ENCODE results near the gene POU2AF1. TPM values are rescaled to one million over a fixed set of nuclear protein-coding genes. Genes with fewer than 3 reads are reported as not detected.

Gene POU2AF1
- total and polyA plus RNA-seq, 2 of the 13 experiments (the other 11 are each of a cell fraction or from before 2014, with no cell fraction given) = 1.9 to 3.6 TPM

- TF ChIP-seq ARID5B (CRISPR knock-in tag; IDR thresholded peaks at IDR 0.05) (peak; percentile 94), ONECUT2 (CRISPR knock-in tag; IDR thresholded peaks at IDR 0.05) (no peak), ZMYM3 (CRISPR knock-in tag; IDR thresholded peaks at IDR 0.05) (peak; percentile 80), TAF15 (IDR thresholded peaks at IDR 0.05; ENCODE audit: low read depth, low read length, poor library complexity, severe bottlenecking) (no peak), KDM5B (CRISPR knock-in tag; IDR thresholded peaks at IDR 0.05; ENCODE audit: borderline replicate concordance) (0 out of 2 replicates have a peak, but pooled peaks have one; percentile 40), KLF15 (CRISPR knock-in tag; IDR thresholded peaks at IDR 0.05; ENCODE audit: borderline replicate concordance) (no peak), FOXP1 (IDR thresholded peaks at IDR 0.05) (no peak), FOXP1 (CRISPR knock-in tag; IDR thresholded peaks at IDR 0.05) (peak; percentile 76), HNRNPH1 (optimal IDR thresholded peaks at IDR 0.05; ENCODE audit: low read depth, low read length) (no peak), ZNF547 (CRISPR knock-in tag; IDR thresholded peaks at IDR 0.05) (no peak), SP5 (CRISPR knock-in tag; IDR thresholded peaks at IDR 0.05; ENCODE audit: borderline replicate concordance, low read depth) (peak; percentile 8; the same call in 1 of the 2 replicates), DMAP1 (CRISPR knock-in tag; IDR thresholded peaks at IDR 0.05) (0 out of 2 replicates have a peak, but pooled peaks have one; percentile 37), ZSCAN29 (CRISPR knock-in tag; conservative IDR thresholded peaks at IDR 0.05) (peak; percentile 82), XBP1 (CRISPR knock-in tag; IDR thresholded peaks at IDR 0.05) (peak; percentile 50; the same call in 1 of the 2 replicates), PPARG (CRISPR knock-in tag; conservative IDR thresholded peaks at IDR 0.05) (peak; percentile 70), NR1H2 (CRISPR knock-in tag; IDR thresholded peaks at IDR 0.05; ENCODE audit: borderline replicate concordance, low read depth) (no peak), ZKSCAN8 (CRISPR knock-in tag; IDR thresholded peaks at IDR 0.05; ENCODE audit: borderline replicate concordance) (peak; percentile 46; the same call in 1 of the 2 replicates)
- TF ChIP-seq, protein P1, sequence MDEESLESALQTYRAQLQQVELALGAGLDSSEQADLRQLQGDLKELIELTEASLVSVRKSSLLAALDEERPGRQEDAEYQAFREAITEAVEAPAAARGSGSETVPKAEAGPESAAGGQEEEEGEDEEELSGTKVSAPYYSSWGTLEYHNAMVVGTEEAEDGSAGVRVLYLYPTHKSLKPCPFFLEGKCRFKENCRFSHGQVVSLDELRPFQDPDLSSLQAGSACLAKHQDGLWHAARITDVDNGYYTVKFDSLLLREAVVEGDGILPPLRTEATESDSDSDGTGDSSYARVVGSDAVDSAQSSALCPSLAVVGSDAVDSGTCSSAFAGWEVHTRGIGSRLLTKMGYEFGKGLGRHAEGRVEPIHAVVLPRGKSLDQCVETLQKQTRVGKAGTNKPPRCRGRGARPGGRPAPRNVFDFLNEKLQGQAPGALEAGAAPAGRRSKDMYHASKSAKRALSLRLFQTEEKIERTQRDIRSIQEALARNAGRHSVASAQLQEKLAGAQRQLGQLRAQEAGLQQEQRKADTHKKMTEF (CRISPR knock-in tag; IDR thresholded peaks at IDR 0.05) = peak; percentile 93
- TF ChIP-seq, protein P2, sequence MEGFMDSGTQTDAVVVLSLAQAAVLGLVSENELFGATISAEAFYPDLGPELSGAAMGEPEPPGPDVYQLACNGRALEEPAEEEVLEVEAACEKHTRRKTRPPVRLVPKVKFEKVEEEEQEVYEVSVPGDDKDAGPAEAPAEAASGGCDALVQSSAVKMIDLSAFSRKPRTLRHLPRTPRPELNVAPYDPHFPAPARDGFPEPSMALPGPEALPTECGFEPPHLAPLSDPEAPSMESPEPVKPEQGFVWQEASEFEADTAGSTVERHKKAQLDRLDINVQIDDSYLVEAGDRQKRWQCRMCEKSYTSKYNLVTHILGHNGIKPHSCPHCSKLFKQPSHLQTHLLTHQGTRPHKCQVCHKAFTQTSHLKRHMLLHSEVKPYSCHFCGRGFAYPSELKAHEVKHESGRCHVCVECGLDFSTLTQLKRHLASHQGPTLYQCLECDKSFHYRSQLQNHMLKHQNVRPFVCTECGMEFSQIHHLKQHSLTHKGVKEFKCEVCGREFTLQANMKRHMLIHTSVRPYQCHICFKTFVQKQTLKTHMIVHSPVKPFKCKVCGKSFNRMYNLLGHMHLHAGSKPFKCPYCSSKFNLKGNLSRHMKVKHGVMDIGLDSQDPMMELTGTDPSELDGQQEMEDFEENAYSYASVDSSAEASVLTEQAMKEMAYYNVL (CRISPR knock-in tag; IDR thresholded peaks at IDR 0.05; ENCODE audit: borderline replicate concordance) = peak; percentile 79; the same call in 1 of the 2 replicates
- TF ChIP-seq, protein P3, sequence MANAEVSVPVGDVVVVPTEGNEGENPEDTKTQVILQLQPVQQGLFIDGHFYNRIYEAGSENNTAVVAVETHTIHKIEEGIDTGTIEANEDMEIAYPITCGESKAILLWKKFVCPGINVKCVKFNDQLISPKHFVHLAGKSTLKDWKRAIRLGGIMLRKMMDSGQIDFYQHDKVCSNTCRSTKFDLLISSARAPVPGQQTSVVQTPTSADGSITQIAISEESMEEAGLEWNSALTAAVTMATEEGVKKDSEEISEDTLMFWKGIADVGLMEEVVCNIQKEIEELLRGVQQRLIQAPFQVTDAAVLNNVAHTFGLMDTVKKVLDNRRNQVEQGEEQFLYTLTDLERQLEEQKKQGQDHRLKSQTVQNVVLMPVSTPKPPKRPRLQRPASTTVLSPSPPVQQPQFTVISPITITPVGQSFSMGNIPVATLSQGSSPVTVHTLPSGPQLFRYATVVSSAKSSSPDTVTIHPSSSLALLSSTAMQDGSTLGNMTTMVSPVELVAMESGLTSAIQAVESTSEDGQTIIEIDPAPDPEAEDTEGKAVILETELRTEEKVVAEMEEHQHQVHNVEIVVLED (CRISPR knock-in tag; IDR thresholded peaks at IDR 0.05; ENCODE audit: borderline replicate concordance) = peak; percentile 13; the same call in 1 of the 2 replicates
These were observed 44.3 kb downstream of the POU2AF1 start (continued) for GRCh38 chr11:111334532-111335502.
